HepG2 (cell line): Measurements from ENCODE around the gene CCDC102B. TPM values are rescaled to one million over a fixed set of nuclear protein-coding genes. Genes with fewer than 3 reads are reported as not detected.

Experiments used
- ATAC-seq: fragments of 200-7000 bp; cut with Tn5 transposase; 3 replicates; pipeline ENCODE4 v1.9.1; 2020; ENCODE audit warnings: mild to moderate bottlenecking, moderate library complexity
- BruUV-seq: library from RNA; stranded (reverse); fragments of 400-500 nt; replicated peaks from 2 replicates; lab custom pipeline; 2021; lab: Mats Ljungman, UMichigan
- CTCF ChIA-PET: fragments of 300-600 bp; formaldehyde crosslinking; extraction: SDS; loops from one replicate; lab custom pipeline; 2021; ENCODE audit warnings: low total read pairs, inconsistent platforms, low intra/inter-chr PET ratio; lab: Yijun Ruan, JAX
- POLR2A ChIA-PET: fragments of 350-600 bp; sonication (Branson Sonifier 250); formaldehyde crosslinking; loops from one replicate; lab custom pipeline; 2020; ENCODE audit warnings: antibody characterized with exemption, inconsistent platforms; lab: Yijun Ruan, JAX
- DNase-seq: peaks from one replicate; pipeline ENCODE4 v3.0.0-alpha.2; 2015; ENCODE audit warnings: low spot score
- FAIRE-seq: peaks from 3 replicates; lab custom pipeline; 2011; peaks lifted over from hg19 to GRCh38; lab: Jason Lieb, UNC
- H2AFZ ChIP-seq: one replicate; pipeline ENCODE4 v1.6.1; 2011; ENCODE audit warnings: low read length, inconsistent platforms
- H3K27ac ChIP-seq: fragments of 300-600 bp; 3 replicates; pipeline ENCODE4 v1.8.0; 2011; ENCODE audit warnings: mixed run types, mild to moderate bottlenecking, mixed read lengths, low read length, inconsistent platforms; ENCODE audit not compliant: insufficient read depth; ENCODE audit errors: extremely low read length
- H3K27me3 ChIP-seq, 2 experiments: fragments of 200-600 bp in 1 of 2; 2 replicates in 1 of 2; 3 replicates in 1 of 2; pipeline versions ENCODE4 v1.6.0 to v1.8.0; 2011; ENCODE audit warnings: low read length in 2 of 2, mild to moderate bottlenecking in 2 of 2, moderate library complexity in 2 of 2, inconsistent platforms in 1 of 2; ENCODE audit not compliant: insufficient read depth in 2 of 2, control insufficient read depth in 1 of 2
- H3K36me3 ChIP-seq, 2 experiments: fragments of 200-600 bp in 1 of 2; replicated peaks in 1 of 2; 2 replicates in 1 of 2; 3 replicates in 1 of 2; pipeline versions ENCODE4 v1.5.1 to v1.8.0; 2011; ENCODE audit warnings: low read length in 2 of 2, inconsistent platforms in 1 of 2; ENCODE audit not compliant: insufficient read depth in 2 of 2, control insufficient read depth in 1 of 2
- H3K4me1 ChIP-seq: 2 replicates; pipeline ENCODE4 v1.5.1; 2012; ENCODE audit warnings: low read length, inconsistent platforms; ENCODE audit not compliant: insufficient read depth
- H3K4me2 ChIP-seq: 2 replicates; pipeline ENCODE4 v1.6.0; 2011; ENCODE audit warnings: low read depth, low read length, inconsistent platforms
- H3K4me3 ChIP-seq, 3 experiments: fragments of 200-600 bp in 1 of 3; sonication (generic), shearing (Covaris generic) in 1 of 3; replicated peaks in 1 of 3; 2 replicates each; pipeline ENCODE4 v1.5.1; 2011 to 2016; ENCODE audit warnings: low read length in 3 of 3, inconsistent platforms in 2 of 3, low read depth in 2 of 3, mild to moderate bottlenecking in 2 of 3, control low read depth in 1 of 3, mixed read lengths in 1 of 3; ENCODE audit not compliant: insufficient read depth in 1 of 3
- H3K79me2 ChIP-seq: one replicate; pipeline ENCODE4 v1.6.1; 2011; ENCODE audit warnings: low read length, inconsistent platforms; ENCODE audit not compliant: insufficient read depth
- H3K9ac ChIP-seq: 2 replicates; pipeline ENCODE4 v1.6.0; 2011; ENCODE audit warnings: mild to moderate bottlenecking, low read depth, low read length, inconsistent platforms; ENCODE audit not compliant: insufficient read depth
- H3K9me3 ChIP-seq: 2 replicates; pipeline ENCODE4 v1.5.1; 2012; ENCODE audit warnings: mild to moderate bottlenecking, low read length
- H4K20me1 ChIP-seq: 2 replicates; pipeline ENCODE4 v1.6.0; 2011; ENCODE audit warnings: inconsistent platforms, mild to moderate bottlenecking, low read length, moderate library complexity; ENCODE audit not compliant: insufficient read depth
- KDM5B ChIP-seq: sonication (generic); formaldehyde crosslinking; IDR thresholded peaks from 2 replicates; pipeline ENCODE4 v1.4.0; 2020; ENCODE audit warnings: missing genetic modification reagents, mild to moderate bottlenecking, borderline replicate concordance
- MTF2 ChIP-seq: sonication (generic); formaldehyde crosslinking; IDR thresholded peaks from 2 replicates; pipeline ENCODE4 v1.5.0; 2020; ENCODE audit warnings: missing genetic modification reagents, borderline replicate concordance
- ZBTB1 ChIP-seq: sonication (generic); formaldehyde crosslinking; IDR thresholded peaks from 2 replicates; pipeline ENCODE4 v1.4.0; 2020; ENCODE audit warnings: missing genetic modification reagents, borderline replicate concordance
- ZNF530 ChIP-seq: sonication (generic); formaldehyde crosslinking; IDR thresholded peaks from 2 replicates; pipeline ENCODE4 v1.5.0; 2020; ENCODE audit warnings: low read depth, mild to moderate bottlenecking, missing genetic modification reagents
- ZNF746 ChIP-seq: sonication (generic); formaldehyde crosslinking; IDR thresholded peaks from 2 replicates; pipeline ENCODE4 v1.8.0; 2022; ENCODE audit warnings: mild to moderate bottlenecking, missing genetic modification reagents
- WGBS: methylation state at CpG from one replicate; pipeline ENCODE4 v1.1.6; 2017; ENCODE audit warnings: low lambda C conversion rate; 5-methylcytosine and 5-hydroxymethylcytosine counted together
- in situ Hi-C: cut with HindIII; loops from 2 replicates; pipeline ENCODE4 v1.10.0; 2017; ENCODE audit warnings: low pct_unique_long_range_greater_than_20kb; ENCODE audit not compliant: extremely low pct_ligation_motif_present
- intact Hi-C: fragments of 100-400 bp; cut with micrococcal nuclease; formaldehyde crosslinking; loops from one replicate; pipeline ENCODE4 v1.10.0; 2022; ENCODE audit not compliant: unreplicated experiment
- polyA plus RNA-seq, 8 experiments: library from polyadenylated mRNA; depleted of rRNA in 3 of 8; stranded (reverse) in 7 of 8; unstranded in 1 of 8; fragments of >200 nt; fragmentation: Illumina TruSeq in 4 of 8; extraction: Trizol in 4 of 8; gene quantifications; 2 replicates each; pipeline versions ENCODE4 v1.2.1 to v1.2.3, GENCODE V29; 2011 to 2016; ENCODE audit warnings: low read depth in 4 of 8, missing spikeins in 1 of 8, mixed read lengths in 1 of 8; ENCODE audit not compliant: insufficient read depth in 1 of 8
- total RNA-seq, 5 experiments: library from RNA; depleted of rRNA; stranded (reverse); fragments of >200 nt; fragmentation: Illumina TruSeq; extraction: Trizol; gene quantifications; 2 replicates each; pipeline ENCODE4 v1.2.3, GENCODE V29; 2016; ENCODE audit warnings: low read depth in 1 of 5
- TF ChIP-seq, protein P1 (sequence below): sonication (generic); formaldehyde crosslinking; IDR thresholded peaks from 2 replicates; pipeline ENCODE4 v1.4.0; 2020; ENCODE audit warnings: mild to moderate bottlenecking, missing genetic modification reagents
- TF ChIP-seq, protein P2 (sequence below): sonication (generic); formaldehyde crosslinking; IDR thresholded peaks from 2 replicates; pipeline ENCODE4 v1.4.0; 2020; ENCODE audit warnings: missing genetic modification reagents, mild to moderate bottlenecking, borderline replicate concordance
- TF ChIP-seq, protein P3 (sequence below): sonication (generic); formaldehyde crosslinking; IDR thresholded peaks from 2 replicates; pipeline ENCODE4 v1.8.1; 2023; ENCODE audit warnings: missing genetic modification reagents, mild to moderate bottlenecking, borderline replicate concordance
- TF ChIP-seq, protein P4 (sequence below), 2 experiments: sonication (generic) in 1 of 2; formaldehyde crosslinking in 1 of 2; IDR thresholded peaks; 2 replicates each; pipeline versions ENCODE4 v1.4.0 to v1.6.1; 2018 to 2020; ENCODE audit warnings: missing genetic modification reagents in 2 of 2, borderline replicate concordance in 1 of 2, low read depth in 1 of 2, mild to moderate bottlenecking in 1 of 2, missing biosample characterization in 1 of 2

CCDC102B gene
- total and polyA plus RNA-seq, 2 of the 13 experiments (the other 11 are each of a cell fraction or from before 2014, with no cell fraction given) = 2.3 to 3.7 TPM

DNA sequence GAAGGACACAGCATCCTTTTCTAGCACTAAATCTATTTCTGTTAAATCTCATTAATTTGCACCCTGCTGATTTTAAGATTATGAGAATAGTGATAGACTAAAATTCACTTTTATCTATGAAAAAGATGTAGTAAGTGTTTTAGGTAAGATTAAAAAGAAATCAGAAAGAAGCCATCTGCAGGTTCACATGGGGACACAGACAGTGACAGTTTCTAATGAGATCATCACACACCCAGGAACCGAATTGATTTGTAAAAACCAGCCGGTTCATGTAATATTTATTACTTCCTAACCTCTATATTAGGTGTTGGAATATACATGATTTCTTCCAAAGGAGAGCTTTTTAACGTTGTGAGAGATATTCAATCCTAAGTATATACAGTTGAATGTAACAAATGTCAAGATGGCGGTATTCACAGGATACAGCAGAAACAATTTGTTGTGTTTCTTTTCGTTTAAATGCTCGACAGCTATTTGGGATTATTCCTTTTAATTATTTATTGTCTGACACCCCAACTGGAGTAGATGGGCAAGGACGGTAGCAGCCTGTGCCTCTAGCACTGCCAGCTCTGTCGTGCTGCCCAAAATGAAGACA lies 223.4 kb downstream of the CCDC102B start:
- WGBS = 27% methylated on average over 8 of the region's 8 CpGs
- no peaks in the 10 kb centered on the region for H3K9me3 ChIP-seq
- DNase-seq (no peak), ATAC-seq (no peak), FAIRE-seq (no peak)
- H2AFZ ChIP-seq = no peak overlapping the region
- H3K36me3 ChIP-seq = no peaks in the 10 kb centered on the region
- no peaks in the 10 kb centered on the region for H4K20me1 ChIP-seq
- BruUV-seq = no TSS peak
- in situ Hi-C loops = no loop called here
- ChIA-PET CTCF (no interaction called here), POLR2A (no interaction called here)
- no peak overlapping the region for H3K9ac ChIP-seq
- no peak overlapping the region for H3K27ac ChIP-seq
- no peak overlapping the region for H3K4me3 ChIP-seq
- no peaks in the 10 kb centered on the region for H3K4me1 ChIP-seq
- intact Hi-C loops = no loop called here
- no peaks in the 10 kb centered on the region for H3K79me2 ChIP-seq
- no peak overlapping the region for H3K4me2 ChIP-seq
- no peaks in the 10 kb centered on the region; a peak in 1 of 5 replicates for H3K27me3 ChIP-seq
- TF ChIP-seq, protein P1, sequence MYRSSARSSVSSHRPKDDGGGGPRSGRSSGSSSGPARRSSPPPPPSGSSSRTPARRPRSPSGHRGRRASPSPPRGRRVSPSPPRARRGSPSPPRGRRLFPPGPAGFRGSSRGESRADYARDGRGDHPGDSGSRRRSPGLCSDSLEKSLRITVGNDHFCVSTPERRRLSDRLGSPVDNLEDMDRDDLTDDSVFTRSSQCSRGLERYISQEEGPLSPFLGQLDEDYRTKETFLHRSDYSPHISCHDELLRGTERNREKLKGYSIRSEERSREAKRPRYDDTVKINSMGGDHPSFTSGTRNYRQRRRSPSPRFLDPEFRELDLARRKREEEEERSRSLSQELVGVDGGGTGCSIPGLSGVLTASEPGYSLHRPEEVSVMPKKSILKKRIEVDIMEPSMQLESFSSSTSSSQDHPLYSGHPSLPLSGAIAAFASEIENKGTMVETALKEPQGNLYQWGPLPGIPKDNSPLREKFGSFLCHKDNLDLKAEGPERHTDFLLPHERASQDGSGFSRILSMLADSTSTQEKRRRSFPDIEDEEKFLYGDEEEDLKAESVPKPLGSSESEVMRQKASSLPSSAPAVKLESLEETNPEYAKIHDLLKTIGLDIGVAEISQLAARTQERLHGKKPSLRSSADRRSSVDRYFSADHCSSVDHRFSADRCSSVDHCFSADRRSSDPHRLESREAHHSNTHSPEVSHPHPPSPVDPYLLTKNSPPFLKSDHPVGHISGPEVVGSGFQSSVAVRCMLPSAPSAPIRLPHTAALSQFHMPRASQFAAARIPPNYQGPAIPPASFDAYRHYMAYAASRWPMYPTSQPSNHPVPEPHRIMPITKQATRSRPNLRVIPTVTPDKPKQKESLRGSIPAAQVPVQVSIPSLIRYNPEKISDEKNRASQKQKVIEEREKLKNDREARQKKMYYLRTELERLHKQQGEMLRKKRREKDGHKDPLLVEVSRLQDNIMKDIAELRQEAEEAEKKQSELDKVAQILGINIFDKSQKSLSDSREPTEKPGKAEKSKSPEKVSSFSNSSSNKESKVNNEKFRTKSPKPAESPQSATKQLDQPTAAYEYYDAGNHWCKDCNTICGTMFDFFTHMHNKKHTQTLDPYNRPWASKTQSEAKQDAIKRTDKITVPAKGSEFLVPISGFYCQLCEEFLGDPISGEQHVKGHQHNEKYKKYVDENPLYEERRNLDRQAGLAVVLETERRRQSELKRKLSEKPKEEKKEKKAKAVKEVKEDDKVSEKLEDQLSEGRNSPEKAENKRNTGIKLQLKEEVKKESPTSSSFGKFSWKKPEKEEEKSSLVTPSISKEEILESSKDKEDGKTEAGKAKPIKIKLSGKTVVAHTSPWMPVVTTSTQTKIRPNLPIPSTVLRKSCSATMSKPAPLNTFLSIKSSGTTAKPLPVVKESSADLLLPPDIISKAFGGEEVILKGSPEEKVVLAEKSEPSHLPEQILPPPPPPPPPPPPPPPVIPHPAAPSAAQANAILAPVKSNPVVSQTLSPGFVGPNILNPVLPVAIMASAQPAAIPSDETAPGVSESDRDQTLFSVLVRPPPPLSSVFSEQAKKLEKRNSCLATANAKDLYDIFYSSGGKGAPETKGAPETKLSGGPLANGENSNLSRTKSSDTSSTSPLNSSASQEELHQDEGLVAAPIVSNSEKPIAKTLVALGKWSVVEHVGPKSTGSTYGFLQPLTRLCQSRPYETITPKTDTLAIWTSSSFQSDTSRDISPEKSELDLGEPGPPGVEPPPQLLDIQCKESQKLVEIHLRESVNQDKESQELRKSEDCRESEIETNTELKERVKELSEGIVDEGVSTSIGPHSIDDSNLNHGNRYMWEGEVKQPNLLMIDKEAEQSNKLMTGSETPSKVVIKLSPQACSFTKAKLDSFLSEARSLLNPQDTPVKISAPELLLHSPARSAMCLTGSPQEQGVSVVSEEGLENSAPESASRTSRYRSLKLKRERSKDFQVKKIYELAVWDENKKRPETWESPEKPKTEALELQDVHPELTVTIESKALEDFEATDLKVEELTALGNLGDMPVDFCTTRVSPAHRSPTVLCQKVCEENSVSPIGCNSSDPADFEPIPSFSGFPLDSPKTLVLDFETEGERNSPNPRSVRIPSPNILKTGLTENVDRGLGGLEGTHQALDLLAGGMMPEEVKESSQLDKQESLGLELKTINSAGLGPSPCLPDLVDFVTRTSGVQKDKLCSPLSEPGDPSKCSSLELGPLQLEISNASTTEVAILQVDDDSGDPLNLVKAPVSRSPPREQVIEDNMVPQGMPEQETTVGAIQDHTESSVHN (CRISPR knock-in tag) = no peak
- no peak for TF ChIP-seq ZNF530 (CRISPR knock-in tag)
- no peak for TF ChIP-seq MTF2 (CRISPR knock-in tag)
- TF ChIP-seq, protein P2, sequence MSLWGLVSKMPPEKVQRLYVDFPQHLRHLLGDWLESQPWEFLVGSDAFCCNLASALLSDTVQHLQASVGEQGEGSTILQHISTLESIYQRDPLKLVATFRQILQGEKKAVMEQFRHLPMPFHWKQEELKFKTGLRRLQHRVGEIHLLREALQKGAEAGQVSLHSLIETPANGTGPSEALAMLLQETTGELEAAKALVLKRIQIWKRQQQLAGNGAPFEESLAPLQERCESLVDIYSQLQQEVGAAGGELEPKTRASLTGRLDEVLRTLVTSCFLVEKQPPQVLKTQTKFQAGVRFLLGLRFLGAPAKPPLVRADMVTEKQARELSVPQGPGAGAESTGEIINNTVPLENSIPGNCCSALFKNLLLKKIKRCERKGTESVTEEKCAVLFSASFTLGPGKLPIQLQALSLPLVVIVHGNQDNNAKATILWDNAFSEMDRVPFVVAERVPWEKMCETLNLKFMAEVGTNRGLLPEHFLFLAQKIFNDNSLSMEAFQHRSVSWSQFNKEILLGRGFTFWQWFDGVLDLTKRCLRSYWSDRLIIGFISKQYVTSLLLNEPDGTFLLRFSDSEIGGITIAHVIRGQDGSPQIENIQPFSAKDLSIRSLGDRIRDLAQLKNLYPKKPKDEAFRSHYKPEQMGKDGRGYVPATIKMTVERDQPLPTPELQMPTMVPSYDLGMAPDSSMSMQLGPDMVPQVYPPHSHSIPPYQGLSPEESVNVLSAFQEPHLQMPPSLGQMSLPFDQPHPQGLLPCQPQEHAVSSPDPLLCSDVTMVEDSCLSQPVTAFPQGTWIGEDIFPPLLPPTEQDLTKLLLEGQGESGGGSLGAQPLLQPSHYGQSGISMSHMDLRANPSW (CRISPR knock-in tag) = no peak
- TF ChIP-seq, protein P3, sequence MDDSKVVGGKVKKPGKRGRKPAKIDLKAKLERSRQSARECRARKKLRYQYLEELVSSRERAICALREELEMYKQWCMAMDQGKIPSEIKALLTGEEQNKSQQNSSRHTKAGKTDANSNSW (CRISPR knock-in tag) = no peak
- no peak for TF ChIP-seq KDM5B (CRISPR knock-in tag)
- no peak for TF ChIP-seq ZBTB1 (CRISPR knock-in tag)
- TF ChIP-seq, protein P4, sequence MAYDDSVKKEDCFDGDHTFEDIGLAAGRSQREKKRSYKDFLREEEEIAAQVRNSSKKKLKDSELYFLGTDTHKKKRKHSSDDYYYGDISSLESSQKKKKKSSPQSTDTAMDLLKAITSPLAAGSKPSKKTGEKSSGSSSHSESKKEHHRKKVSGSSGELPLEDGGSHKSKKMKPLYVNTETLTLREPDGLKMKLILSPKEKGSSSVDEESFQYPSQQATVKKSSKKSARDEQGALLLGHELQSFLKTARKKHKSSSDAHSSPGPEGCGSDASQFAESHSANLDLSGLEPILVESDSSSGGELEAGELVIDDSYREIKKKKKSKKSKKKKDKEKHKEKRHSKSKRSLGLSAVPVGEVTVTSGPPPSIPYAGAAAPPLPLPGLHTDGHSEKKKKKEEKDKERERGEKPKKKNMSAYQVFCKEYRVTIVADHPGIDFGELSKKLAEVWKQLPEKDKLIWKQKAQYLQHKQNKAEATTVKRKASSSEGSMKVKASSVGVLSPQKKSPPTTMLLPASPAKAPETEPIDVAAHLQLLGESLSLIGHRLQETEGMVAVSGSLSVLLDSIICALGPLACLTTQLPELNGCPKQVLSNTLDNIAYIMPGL (CRISPR knock-in tag; IDR thresholded peaks at IDR 0.05; ENCODE audit: borderline replicate concordance in 1 of 2, low read depth in 1 of 2) = no peak
- TF ChIP-seq ZNF746 (CRISPR knock-in tag) = no peak
